GM04503 (cell line): Measurements from ENCODE around the gene MTX3.

Source experiments
- DNase-seq: peaks from one replicate; pipeline ENCODE4 v3.0.0-alpha.2; 2012; ENCODE audit warnings: low read depth

Gene MTX3

GRCh38 chr5:79982136-79982535, 8.9 kb downstream of the MTX3 start:
- no peak for DNase-seq

GRCh38 chr5:79976759-79977515, 14.1 kb downstream of the MTX3 start:
- no peak for DNase-seq

- DNase-seq = no peak
Measured at GRCh38 chr5:79975422-79975821, 15.6 kb downstream of the MTX3 start.

- DNase-seq = no peak
Measured at GRCh38 chr5:79974886-79975285, 16.2 kb downstream of the MTX3 start.

- DNase-seq = no peak
Measured at GRCh38 chr5:79973996-79974395, 17.1 kb downstream of the MTX3 start.

- no peak for DNase-seq
Measured at GRCh38 chr5:79973511-79973910, 17.6 kb downstream of the MTX3 start.

- DNase-seq = peak; percentile 37
Measured at GRCh38 chr5:79971156-79971555, 19.9 kb downstream of the MTX3 start.

- DNase-seq = no peak
Measured at GRCh38 chr5:79966448-79966847, 24.6 kb downstream of the MTX3 start.

GRCh38 chr5:79964136-79964535, 26.9 kb downstream of the MTX3 start:
- DNase-seq = no peak

GRCh38 chr5:79963261-79964061, 27.6 kb downstream of the MTX3 start:
- DNase-seq = no peak

- no peak for DNase-seq
Measured at GRCh38 chr5:79962575-79963222, 28.4 kb downstream of the MTX3 start.

GRCh38 chr5:79961716-79962574, 29.1 kb downstream of the MTX3 start:
- no peak for DNase-seq

GRCh38 chr5:79959407-79959806, 31.7 kb downstream of the MTX3 start:
- no peak for DNase-seq

GRCh38 chr5:79955941-79956670, 35.0 kb downstream of the MTX3 start:
- no peak for DNase-seq

GRCh38 chr5:79955356-79955895, 35.6 kb downstream of the MTX3 start:
- no peak for DNase-seq

GRCh38 chr5:79954620-79955019, 36.4 kb downstream of the MTX3 start:
- DNase-seq = no peak

GRCh38 chr5:79947567-79947966, 43.5 kb downstream of the MTX3 start:
- no peak for DNase-seq

- DNase-seq = no peak
Measured at GRCh38 chr5:79938468-79938867, 52.6 kb downstream of the MTX3 start.

GRCh38 chr5:79936646-79937216, 54.3 kb downstream of the MTX3 start:
- no peak for DNase-seq

GRCh38 chr5:79936002-79936645, 54.9 kb downstream of the MTX3 start:
- peak; percentile 28 for DNase-seq
